ENCODE results near the gene ACSBG1. TPM values are rescaled to one million over a fixed set of nuclear protein-coding genes. Genes with fewer than 3 reads are reported as not detected.

The ACSBG1 gene
- polyA plus RNA-seq, 1 donor from 2014 or later = 0.32 TPM

DNA sequence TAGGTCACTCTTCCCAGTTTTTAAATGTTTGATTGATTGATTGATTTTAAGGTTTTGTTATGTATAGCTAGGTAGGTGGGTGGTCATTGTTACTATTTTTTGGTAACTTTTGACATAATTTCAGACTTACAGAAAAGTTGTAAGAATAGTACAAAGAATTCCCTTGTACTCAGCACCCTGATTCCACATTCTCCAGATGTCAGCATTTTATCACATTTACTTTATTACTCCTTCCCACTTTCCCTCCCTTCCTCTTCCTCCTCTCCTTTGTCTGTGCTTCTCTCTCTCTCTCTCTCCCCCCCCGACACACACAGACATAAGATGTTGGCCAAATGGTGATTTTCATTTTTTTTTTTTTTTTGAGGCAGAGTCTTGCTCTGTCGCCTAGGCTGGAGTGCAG is 70.4 kb downstream of the ACSBG1 start:
- no peak overlapping the region for H2AFZ ChIP-seq (ENCODE audit: low read depth, low read length)
- no peak overlapping the region for H3K27ac ChIP-seq (ENCODE audit: low read length)
- H3K27me3 ChIP-seq (ENCODE audit: insufficient read depth, low read depth, low read length) = no peaks in the 10 kb centered on the region
- no peak overlapping the region for H3K9ac ChIP-seq (ENCODE audit: low read length)
- H3K4me2 ChIP-seq (ENCODE audit: low read length) = no peak overlapping the region
- TF ChIP-seq SMC3 (conservative IDR thresholded peaks at IDR 0.05; ENCODE audit: poor library complexity) (no peak), MXI1 (conservative IDR thresholded peaks at IDR 0.05; ENCODE audit: poor library complexity, severe bottlenecking) (no peak), EP300 (conservative IDR thresholded peaks at IDR 0.05; ENCODE audit: poor library complexity, severe bottlenecking) (no peak), RAD21 (conservative IDR thresholded peaks at IDR 0.05) (no peak), EZH2 (IDR thresholded peaks at IDR 0.05; ENCODE audit: borderline replicate concordance, insufficient read depth, low read length, poor library complexity, severe bottlenecking) (no peak), POLR2AphosphoS5 (IDR thresholded peaks at IDR 0.05) (no peak), TAF1 (IDR thresholded peaks at IDR 0.05; ENCODE audit: low read depth) (no peak)
- TF ChIP-seq, protein P1, sequence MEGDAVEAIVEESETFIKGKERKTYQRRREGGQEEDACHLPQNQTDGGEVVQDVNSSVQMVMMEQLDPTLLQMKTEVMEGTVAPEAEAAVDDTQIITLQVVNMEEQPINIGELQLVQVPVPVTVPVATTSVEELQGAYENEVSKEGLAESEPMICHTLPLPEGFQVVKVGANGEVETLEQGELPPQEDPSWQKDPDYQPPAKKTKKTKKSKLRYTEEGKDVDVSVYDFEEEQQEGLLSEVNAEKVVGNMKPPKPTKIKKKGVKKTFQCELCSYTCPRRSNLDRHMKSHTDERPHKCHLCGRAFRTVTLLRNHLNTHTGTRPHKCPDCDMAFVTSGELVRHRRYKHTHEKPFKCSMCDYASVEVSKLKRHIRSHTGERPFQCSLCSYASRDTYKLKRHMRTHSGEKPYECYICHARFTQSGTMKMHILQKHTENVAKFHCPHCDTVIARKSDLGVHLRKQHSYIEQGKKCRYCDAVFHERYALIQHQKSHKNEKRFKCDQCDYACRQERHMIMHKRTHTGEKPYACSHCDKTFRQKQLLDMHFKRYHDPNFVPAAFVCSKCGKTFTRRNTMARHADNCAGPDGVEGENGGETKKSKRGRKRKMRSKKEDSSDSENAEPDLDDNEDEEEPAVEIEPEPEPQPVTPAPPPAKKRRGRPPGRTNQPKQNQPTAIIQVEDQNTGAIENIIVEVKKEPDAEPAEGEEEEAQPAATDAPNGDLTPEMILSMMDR (IDR thresholded peaks at IDR 0.05; ENCODE audit: poor library complexity, severe bottlenecking) = no peak
- TF ChIP-seq, protein P2, sequence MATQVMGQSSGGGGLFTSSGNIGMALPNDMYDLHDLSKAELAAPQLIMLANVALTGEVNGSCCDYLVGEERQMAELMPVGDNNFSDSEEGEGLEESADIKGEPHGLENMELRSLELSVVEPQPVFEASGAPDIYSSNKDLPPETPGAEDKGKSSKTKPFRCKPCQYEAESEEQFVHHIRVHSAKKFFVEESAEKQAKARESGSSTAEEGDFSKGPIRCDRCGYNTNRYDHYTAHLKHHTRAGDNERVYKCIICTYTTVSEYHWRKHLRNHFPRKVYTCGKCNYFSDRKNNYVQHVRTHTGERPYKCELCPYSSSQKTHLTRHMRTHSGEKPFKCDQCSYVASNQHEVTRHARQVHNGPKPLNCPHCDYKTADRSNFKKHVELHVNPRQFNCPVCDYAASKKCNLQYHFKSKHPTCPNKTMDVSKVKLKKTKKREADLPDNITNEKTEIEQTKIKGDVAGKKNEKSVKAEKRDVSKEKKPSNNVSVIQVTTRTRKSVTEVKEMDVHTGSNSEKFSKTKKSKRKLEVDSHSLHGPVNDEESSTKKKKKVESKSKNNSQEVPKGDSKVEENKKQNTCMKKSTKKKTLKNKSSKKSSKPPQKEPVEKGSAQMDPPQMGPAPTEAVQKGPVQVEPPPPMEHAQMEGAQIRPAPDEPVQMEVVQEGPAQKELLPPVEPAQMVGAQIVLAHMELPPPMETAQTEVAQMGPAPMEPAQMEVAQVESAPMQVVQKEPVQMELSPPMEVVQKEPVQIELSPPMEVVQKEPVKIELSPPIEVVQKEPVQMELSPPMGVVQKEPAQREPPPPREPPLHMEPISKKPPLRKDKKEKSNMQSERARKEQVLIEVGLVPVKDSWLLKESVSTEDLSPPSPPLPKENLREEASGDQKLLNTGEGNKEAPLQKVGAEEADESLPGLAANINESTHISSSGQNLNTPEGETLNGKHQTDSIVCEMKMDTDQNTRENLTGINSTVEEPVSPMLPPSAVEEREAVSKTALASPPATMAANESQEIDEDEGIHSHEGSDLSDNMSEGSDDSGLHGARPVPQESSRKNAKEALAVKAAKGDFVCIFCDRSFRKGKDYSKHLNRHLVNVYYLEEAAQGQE (IDR thresholded peaks at IDR 0.05; ENCODE audit: borderline replicate concordance) = no peak
- H4K20me1 ChIP-seq (ENCODE audit: insufficient read depth) = no peaks in the 10 kb centered on the region
- no peaks in the 10 kb centered on the region for H3K79me2 ChIP-seq (replicated peaks; ENCODE audit: insufficient read depth, low read length)
- H3K9me2 ChIP-seq (ENCODE audit: insufficient read depth, low read length) = no peaks in the 10 kb centered on the region
- H3K4me3 ChIP-seq (ENCODE audit: low read length) = no peak overlapping the region
- H3K9me3 ChIP-seq (ENCODE audit: low read length) = no peaks in the 10 kb centered on the region
- peaks cover 3% of the 10 kb centered on the region for H3K36me3 ChIP-seq (ENCODE audit: insufficient read depth, low read length)
- H3F3A ChIP-seq (ENCODE audit: insufficient read depth, low read length, poor library complexity, severe bottlenecking) = no peaks in the 10 kb centered on the region

DNA sequence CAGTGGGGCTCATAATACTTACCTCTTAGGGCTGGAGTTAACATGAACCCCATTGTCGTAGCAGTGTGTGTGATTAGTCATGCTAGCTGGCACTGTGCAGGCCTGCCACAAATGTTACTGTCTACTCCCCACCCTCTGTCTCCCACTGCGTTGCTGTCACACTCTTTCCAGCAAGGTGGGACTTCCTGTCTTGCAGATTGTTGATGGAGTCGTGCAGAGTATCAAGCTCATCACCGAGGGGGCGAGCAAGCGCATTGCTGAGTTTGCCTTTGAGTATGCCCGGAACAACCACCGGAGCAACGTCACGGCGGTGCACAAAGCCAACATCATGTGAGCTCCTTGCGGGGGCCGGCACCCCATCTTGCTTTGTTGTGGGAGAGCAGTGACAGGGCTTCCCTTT is 72.3 kb downstream of the ACSBG1 start:
- Histone ChIP-seq H3K36me3 (ENCODE audit: insufficient read depth, low read length) (peaks cover under 1% of the 10 kb centered on the region), H4K20me1 (ENCODE audit: insufficient read depth) (no peaks in the 10 kb centered on the region), H3K4me2 (ENCODE audit: low read length) (no peak overlapping the region), H3K9me2 (ENCODE audit: insufficient read depth, low read length) (no peaks in the 10 kb centered on the region), H3K27ac (ENCODE audit: low read length) (no peak overlapping the region), H3F3A (ENCODE audit: insufficient read depth, low read length, poor library complexity, severe bottlenecking) (no peaks in the 10 kb centered on the region), H3K27me3 (ENCODE audit: insufficient read depth, low read depth, low read length) (no peaks in the 10 kb centered on the region), H3K4me3 (ENCODE audit: low read length) (no peak overlapping the region), H3K9me3 (ENCODE audit: low read length) (no peaks in the 10 kb centered on the region), H3K79me2 (replicated peaks; ENCODE audit: insufficient read depth, low read length) (no peaks in the 10 kb centered on the region), H3K9ac (ENCODE audit: low read length) (no peak overlapping the region), H2AFZ (ENCODE audit: low read depth, low read length) (no peak overlapping the region)
- TF ChIP-seq EZH2 (IDR thresholded peaks at IDR 0.05; ENCODE audit: borderline replicate concordance, insufficient read depth, low read length, poor library complexity, severe bottlenecking) (no peak), EP300 (conservative IDR thresholded peaks at IDR 0.05; ENCODE audit: poor library complexity, severe bottlenecking) (no peak)

DNA sequence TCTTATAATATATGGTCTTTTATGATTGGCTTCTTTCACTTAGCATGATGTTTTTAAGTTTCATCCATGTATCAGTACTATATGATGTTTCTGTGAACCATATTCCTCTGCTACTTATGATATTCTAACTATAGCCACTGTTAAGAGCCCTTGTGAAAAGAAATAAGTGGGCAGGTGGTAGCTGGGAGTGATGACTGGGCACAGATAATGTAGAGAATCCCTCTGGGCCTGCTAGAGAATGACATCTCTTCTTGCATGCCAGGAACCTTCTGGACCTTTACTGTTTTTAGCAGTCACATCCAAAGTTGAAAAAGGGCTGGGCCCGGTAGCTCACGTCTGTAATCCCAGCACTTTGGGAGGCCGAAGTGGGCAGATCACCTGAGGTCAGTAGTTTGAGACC is 75.0 kb downstream of the ACSBG1 start:
- TF ChIP-seq EP300 (conservative IDR thresholded peaks at IDR 0.05; ENCODE audit: poor library complexity, severe bottlenecking) = no peak
- TF ChIP-seq POLR2AphosphoS5 (IDR thresholded peaks at IDR 0.05) = no peak
- TF ChIP-seq SMC3 (conservative IDR thresholded peaks at IDR 0.05; ENCODE audit: poor library complexity) = no peak
- TF ChIP-seq, protein P2 (IDR thresholded peaks at IDR 0.05; ENCODE audit: borderline replicate concordance) = no peak
- TF ChIP-seq TAF1 (IDR thresholded peaks at IDR 0.05; ENCODE audit: low read depth) = no peak
- TF ChIP-seq RAD21 (conservative IDR thresholded peaks at IDR 0.05) = no peak
- TF ChIP-seq, protein P1 (IDR thresholded peaks at IDR 0.05; ENCODE audit: poor library complexity, severe bottlenecking) = no peak
- TF ChIP-seq MXI1 (conservative IDR thresholded peaks at IDR 0.05; ENCODE audit: poor library complexity, severe bottlenecking) = no peak
- TF ChIP-seq EZH2 (IDR thresholded peaks at IDR 0.05; ENCODE audit: borderline replicate concordance, insufficient read depth, low read length, poor library complexity, severe bottlenecking) = no peak
- H3K36me3 ChIP-seq (ENCODE audit: insufficient read depth, low read length) = peaks cover 8% of the 10 kb centered on the region
- no peak overlapping the region for H3K9ac ChIP-seq (ENCODE audit: low read length)
- H3K9me2 ChIP-seq (ENCODE audit: insufficient read depth, low read length) = no peaks in the 10 kb centered on the region
- H3K4me2 ChIP-seq (ENCODE audit: low read length) = no peak overlapping the region
- H2AFZ ChIP-seq (ENCODE audit: low read depth, low read length) = no peak overlapping the region
- H3K4me3 ChIP-seq (ENCODE audit: low read length) = no peak overlapping the region
- peaks cover under 1% of the 10 kb centered on the region for H3K79me2 ChIP-seq (replicated peaks; ENCODE audit: insufficient read depth, low read length)
- H4K20me1 ChIP-seq (ENCODE audit: insufficient read depth) = no peaks in the 10 kb centered on the region
- H3K9me3 ChIP-seq (ENCODE audit: low read length) = no peaks in the 10 kb centered on the region
- no peak overlapping the region for H3K27ac ChIP-seq (ENCODE audit: low read length)
- no peaks in the 10 kb centered on the region for H3K27me3 ChIP-seq (ENCODE audit: insufficient read depth, low read depth, low read length)
- no peaks in the 10 kb centered on the region for H3F3A ChIP-seq (ENCODE audit: insufficient read depth, low read length, poor library complexity, severe bottlenecking)
